Muscle of leg (tissue), 11 donors: Measurements from ENCODE around the gene MAPKAPK2. TPM values are rescaled to one million over a fixed set of nuclear protein-coding genes. Genes with fewer than 3 reads are reported as not detected.

ENCODE experiments used
- DNase-seq: peaks from one replicate; pipeline ENCODE4 v3.0.0; 2013
- H3K27ac ChIP-seq: one replicate; pipeline ENCODE4 v1.5.1; 2013; ENCODE audit warnings: mild to moderate bottlenecking, low read length, control low read depth
- H3K27me3 ChIP-seq: one replicate; pipeline ENCODE4 v1.6.1; 2013; ENCODE audit warnings: low read length; ENCODE audit not compliant: control insufficient read depth, insufficient read depth
- H3K36me3 ChIP-seq: one replicate; pipeline ENCODE4 v1.6.1; 2013; ENCODE audit warnings: low read length; ENCODE audit not compliant: control insufficient read depth, insufficient read depth
- H3K4me1 ChIP-seq: one replicate; pipeline ENCODE4 v1.6.1; 2013; ENCODE audit warnings: low read length; ENCODE audit not compliant: control insufficient read depth, insufficient read depth
- H3K4me3 ChIP-seq: one replicate; pipeline ENCODE4 v1.5.1; 2013; ENCODE audit warnings: low read length, control low read depth
- H3K9me3 ChIP-seq: replicated peaks from 2 replicates; pipeline ENCODE4 v1.6.1; 2013; ENCODE audit warnings: low read depth, low read length; ENCODE audit not compliant: control insufficient read depth
- WGBS: methylation state at CpG from one replicate; pipeline ENCODE4 v1.1.5; 2013; ENCODE audit warnings: missing lambda C conversion rate; ENCODE audit not compliant: insufficient coverage; 5-methylcytosine and 5-hydroxymethylcytosine counted together
- polyA plus RNA-seq, 8 donors: library from polyadenylated mRNA; unstranded; fragments of 120-200 nt; gene quantifications; one replicate each; pipeline versions ENCODE4 v1.2.1 to v1.2.3, GENCODE V29; 2013; ENCODE audit warnings: inconsistent platforms in 1 of 8, low replicate concordance in 1 of 8; ENCODE audit not compliant: insufficient read length in 8 of 8, insufficient read depth in 1 of 8
- total RNA-seq: library from RNA; stranded (reverse); fragments of 120-200 nt; gene quantifications from one replicate; pipeline ENCODE4 v1.2.4, GENCODE V29; 2013

MAPKAPK2 gene
- total and polyA plus RNA-seq, 9 donors = 39.7 to 76.6 (median 70.0) TPM

DNA sequence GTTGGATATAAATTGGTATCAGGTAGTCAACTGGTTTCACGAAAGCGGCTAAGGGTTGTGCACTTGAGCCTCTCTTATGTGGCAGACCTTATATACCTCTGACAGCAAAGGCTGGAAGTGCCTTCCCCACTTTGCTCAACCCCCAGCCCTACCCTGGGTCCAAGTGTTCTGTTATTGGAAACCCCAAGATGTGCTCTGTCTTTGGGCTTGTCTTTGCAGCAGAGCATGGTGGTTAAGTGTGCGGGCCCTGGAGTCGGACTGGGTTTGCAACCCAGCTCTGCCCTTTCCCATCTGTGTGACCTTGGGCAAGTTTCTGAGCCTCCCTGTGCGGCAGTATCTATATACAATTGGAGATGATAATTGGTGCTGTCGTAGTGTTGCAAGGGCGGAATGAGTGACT is 98.8 kb downstream of the MAPKAPK2 start:
- Histone ChIP-seq H3K27ac (no peak overlapping the region), H3K36me3 (no peaks in the 10 kb centered on the region), H3K4me1 (no peaks in the 10 kb centered on the region), H3K27me3 (peaks cover 3% of the 10 kb centered on the region), H3K4me3 (no peak overlapping the region), H3K9me3 (no peaks in the 10 kb centered on the region)
- no peak for DNase-seq
- WGBS = 98% methylated on average over 5 of the region's 7 CpGs

Other genes starting within 250 kb of the MAPKAPK2 start
- 3.4 TPM for gene IKBKE, start 214.4 kb upstream of the MAPKAPK2 start, total RNA-seq
- 1 to 10 TPM; 3.4 to 6.2 (median 4.0) TPM for gene IKBKE, start 214.4 kb upstream of the MAPKAPK2 start, polyA plus RNA-seq
- 3.6 TPM for gene RASSF5, start 177.4 kb upstream of the MAPKAPK2 start, total RNA-seq
- gene RASSF5, start 177.4 kb upstream of the MAPKAPK2 start, polyA plus RNA-seq = 1 to 10 TPM; 4.8 to 8.6 (median 6.7) TPM
- 39.7 TPM for gene EIF2D, start 72.4 kb upstream of the MAPKAPK2 start, total RNA-seq
- 10 to 100 TPM; 38.2 to 48.8 (median 39.6) TPM for gene EIF2D, start 72.4 kb upstream of the MAPKAPK2 start, polyA plus RNA-seq
- gene DYRK3, start 49.4 kb upstream of the MAPKAPK2 start, total RNA-seq = 5.0 TPM
- 1 to 10 TPM; 2.5 to 7.3 (median 4.5) TPM for gene DYRK3, start 49.4 kb upstream of the MAPKAPK2 start, polyA plus RNA-seq
- not detected for gene IL19, start 85.9 kb downstream of the MAPKAPK2 start, total RNA-seq
- gene IL19, start 85.9 kb downstream of the MAPKAPK2 start, polyA plus RNA-seq = not detected
- 1.1 TPM for gene IL10, start 87.6 kb downstream of the MAPKAPK2 start, total RNA-seq
- 1 to 10 TPM in 1 of 8 donors, under 1 TPM in 7; 0.35 to 1.0 (median 0.47) TPM for gene IL10, start 87.6 kb downstream of the MAPKAPK2 start, polyA plus RNA-seq
- gene IL20, start 180.7 kb downstream of the MAPKAPK2 start, total RNA-seq = not detected
- gene IL20, start 180.7 kb downstream of the MAPKAPK2 start, polyA plus RNA-seq = not detected
- not detected for gene IL24, start 212.5 kb downstream of the MAPKAPK2 start, total RNA-seq
- under 1 TPM in 7 of 8 donors, not detected in 1; 0.11 to 0.30 (median 0.15) TPM for gene IL24, start 212.5 kb downstream of the MAPKAPK2 start, polyA plus RNA-seq
- 0.58 TPM for gene FCMR, start 237.0 kb downstream of the MAPKAPK2 start, total RNA-seq
- gene FCMR, start 237.0 kb downstream of the MAPKAPK2 start, polyA plus RNA-seq = 1 to 10 TPM in 7 of 8 donors, under 1 TPM in 1; 0.87 to 2.2 (median 1.4) TPM